ENCODE measurements around the gene SHROOM1. TPM values are rescaled to one million over a fixed set of nuclear protein-coding genes. Genes with fewer than 3 reads are reported as not detected.

Gene SHROOM1
- total RNA-seq, 1 donor from 2014 or later = 0.79 TPM

GRCh38 chr5:132788508-132788907 is 41.9 kb downstream of the SHROOM1 start:
- FAIRE-seq (no peak), DNase-seq (ENCODE audit: low read depth) (no peak)
- no peaks in the 10 kb centered on the region for H3K36me3 ChIP-seq (ENCODE audit: control insufficient read depth, insufficient read depth, low read length)

GRCh38 chr5:132787076-132787475 is 43.4 kb downstream of the SHROOM1 start:
- no peak for DNase-seq (ENCODE audit: low read depth)
- no peak overlapping the region for H3K4me3 ChIP-seq (ENCODE audit: low read depth, low read length)
- FAIRE-seq = no peak
- H3K36me3 ChIP-seq (ENCODE audit: control insufficient read depth, insufficient read depth, low read length) = no peaks in the 10 kb centered on the region
- no peak for TF ChIP-seq CTCF (IDR thresholded peaks at IDR 0.05; ENCODE audit: insufficient read depth, low read length, severe bottlenecking)
- no peaks in the 10 kb centered on the region for H3K27me3 ChIP-seq (ENCODE audit: control insufficient read depth, insufficient read depth, low read length)

More at GRCh38 chr5:132788508-132788907, 41.9 kb downstream of the SHROOM1 start:
- no peak for TF ChIP-seq CTCF (IDR thresholded peaks at IDR 0.05; ENCODE audit: insufficient read depth, low read length, severe bottlenecking)
- H3K4me3 ChIP-seq (ENCODE audit: low read depth, low read length) = no peak overlapping the region
- H3K27me3 ChIP-seq (ENCODE audit: control insufficient read depth, insufficient read depth, low read length) = no peaks in the 10 kb centered on the region

- Histone ChIP-seq H3K4me3 (ENCODE audit: low read depth, low read length) (no peak overlapping the region), H3K27me3 (ENCODE audit: control insufficient read depth, insufficient read depth, low read length) (no peaks in the 10 kb centered on the region), H3K36me3 (ENCODE audit: control insufficient read depth, insufficient read depth, low read length) (no peaks in the 10 kb centered on the region)
- no peak for FAIRE-seq
- no peak for DNase-seq (ENCODE audit: low read depth)
- TF ChIP-seq CTCF (IDR thresholded peaks at IDR 0.05; ENCODE audit: insufficient read depth, low read length, severe bottlenecking) = no peak
These were observed 44.6 kb downstream of the SHROOM1 start for GRCh38 chr5:132785864-132786263.

- Histone ChIP-seq H3K4me3 (ENCODE audit: low read depth, low read length) (no peak overlapping the region), H3K27me3 (ENCODE audit: control insufficient read depth, insufficient read depth, low read length) (no peaks in the 10 kb centered on the region), H3K36me3 (ENCODE audit: control insufficient read depth, insufficient read depth, low read length) (no peaks in the 10 kb centered on the region)
- no peak for FAIRE-seq
- no peak for TF ChIP-seq CTCF (IDR thresholded peaks at IDR 0.05; ENCODE audit: insufficient read depth, low read length, severe bottlenecking)
- no peak for DNase-seq (ENCODE audit: low read depth)
These were observed 45.1 kb downstream of the SHROOM1 start for GRCh38 chr5:132785365-132785764.

- H3K27me3 ChIP-seq (ENCODE audit: control insufficient read depth, insufficient read depth, low read length) = no peaks in the 10 kb centered on the region
- H3K4me3 ChIP-seq (ENCODE audit: low read depth, low read length) = no peak overlapping the region
- DNase-seq (ENCODE audit: low read depth) (peak; percentile 72), FAIRE-seq (no peak)
- TF ChIP-seq CTCF (IDR thresholded peaks at IDR 0.05; ENCODE audit: insufficient read depth, low read length, severe bottlenecking) = no peak
- H3K36me3 ChIP-seq (ENCODE audit: control insufficient read depth, insufficient read depth, low read length) = no peaks in the 10 kb centered on the region
These were observed 48.3 kb downstream of the SHROOM1 start for GRCh38 chr5:132782101-132782500.

GRCh38 chr5:132781029-132781428 is 49.4 kb downstream of the SHROOM1 start:
- FAIRE-seq (no peak), DNase-seq (ENCODE audit: low read depth) (no peak)
- Histone ChIP-seq H3K27me3 (ENCODE audit: control insufficient read depth, insufficient read depth, low read length) (no peaks in the 10 kb centered on the region), H3K36me3 (ENCODE audit: control insufficient read depth, insufficient read depth, low read length) (no peaks in the 10 kb centered on the region), H3K4me3 (ENCODE audit: low read depth, low read length) (no peak overlapping the region)
- TF ChIP-seq CTCF (IDR thresholded peaks at IDR 0.05; ENCODE audit: insufficient read depth, low read length, severe bottlenecking) = no peak
